Astrocyte of the cerebellum (primary cell): Measurements from ENCODE around the gene ZNF664.

ENCODE experiments used
- DNase-seq: peaks from one replicate; pipeline ENCODE4 v3.0.0-alpha.2; 2011; ENCODE audit warnings: low read depth
- H3K4me3 ChIP-seq: 2 replicates; pipeline ENCODE4 v1.5.1; 2011; ENCODE audit warnings: mild to moderate bottlenecking, low read depth, low read length, moderate library complexity
- CTCF ChIP-seq: IDR thresholded peaks from 2 replicates; pipeline ENCODE4 v1.5.1; 2012; ENCODE audit warnings: low read length, low read depth, moderate library complexity, mild to moderate bottlenecking; ENCODE audit errors: missing control alignments
- in situ Hi-C: cut with HindIII; loops from 2 replicates; pipeline ENCODE4 v1.10.0; 2017; ENCODE audit warnings: low sequenced_read_pairs

ZNF664 gene

GRCh38 chr12:124032265-124032886 is 59.4 kb downstream of the ZNF664 start:
- H3K4me3 ChIP-seq = no peak overlapping the region
- in situ Hi-C loops = no loop called here
- TF ChIP-seq CTCF = peak; percentile 95
- peak; percentile 52 for DNase-seq

GRCh38 chr12:124033859-124034258 is 60.8 kb downstream of the ZNF664 start:
- no peak for DNase-seq
- in situ Hi-C loops = no loop called here
- TF ChIP-seq CTCF = no peak
- H3K4me3 ChIP-seq = no peak overlapping the region

- DNase-seq = no peak
- in situ Hi-C loops = no loop called here
- H3K4me3 ChIP-seq = no peak overlapping the region
- TF ChIP-seq CTCF = no peak
Measured at GRCh38 chr12:124034297-124034696, 61.3 kb downstream of the ZNF664 start.

- DNase-seq = no peak
- in situ Hi-C loops = no loop called here
- H3K4me3 ChIP-seq = no peak overlapping the region
Measured at GRCh38 chr12:124035163-124035562, 62.1 kb downstream of the ZNF664 start.

GRCh38 chr12:124036171-124036598 is 63.2 kb downstream of the ZNF664 start:
- no peak overlapping the region for H3K4me3 ChIP-seq
- DNase-seq = no peak
- TF ChIP-seq CTCF = no peak
- in situ Hi-C loops = no loop called here

More at GRCh38 chr12:124035163-124035562, 62.1 kb downstream of the ZNF664 start:
- TF ChIP-seq CTCF = no peak

- peak; percentile 45 for DNase-seq
- H3K4me3 ChIP-seq = no peak overlapping the region
- TF ChIP-seq CTCF = peak; percentile 87
Measured at GRCh38 chr12:124036657-124037109, 63.7 kb downstream of the ZNF664 start.

GRCh38 chr12:124037331-124037730 is 64.3 kb downstream of the ZNF664 start:
- in situ Hi-C loops = no loop called here
- TF ChIP-seq CTCF = no peak
- H3K4me3 ChIP-seq = no peak overlapping the region
- no peak for DNase-seq

More at GRCh38 chr12:124036657-124037109, 63.7 kb downstream of the ZNF664 start:
- in situ Hi-C loops = no loop called here
